ENCODE measurements around the gene TMEM106A. TPM values are rescaled to one million over a fixed set of nuclear protein-coding genes. Genes with fewer than 3 reads are reported as not detected.

Gene TMEM106A
- total and polyA plus RNA-seq, 2 of the 13 experiments (the other 11 are each of a cell fraction or from before 2014, with no cell fraction given): 16.9 to 35.9 TPM

DNA sequence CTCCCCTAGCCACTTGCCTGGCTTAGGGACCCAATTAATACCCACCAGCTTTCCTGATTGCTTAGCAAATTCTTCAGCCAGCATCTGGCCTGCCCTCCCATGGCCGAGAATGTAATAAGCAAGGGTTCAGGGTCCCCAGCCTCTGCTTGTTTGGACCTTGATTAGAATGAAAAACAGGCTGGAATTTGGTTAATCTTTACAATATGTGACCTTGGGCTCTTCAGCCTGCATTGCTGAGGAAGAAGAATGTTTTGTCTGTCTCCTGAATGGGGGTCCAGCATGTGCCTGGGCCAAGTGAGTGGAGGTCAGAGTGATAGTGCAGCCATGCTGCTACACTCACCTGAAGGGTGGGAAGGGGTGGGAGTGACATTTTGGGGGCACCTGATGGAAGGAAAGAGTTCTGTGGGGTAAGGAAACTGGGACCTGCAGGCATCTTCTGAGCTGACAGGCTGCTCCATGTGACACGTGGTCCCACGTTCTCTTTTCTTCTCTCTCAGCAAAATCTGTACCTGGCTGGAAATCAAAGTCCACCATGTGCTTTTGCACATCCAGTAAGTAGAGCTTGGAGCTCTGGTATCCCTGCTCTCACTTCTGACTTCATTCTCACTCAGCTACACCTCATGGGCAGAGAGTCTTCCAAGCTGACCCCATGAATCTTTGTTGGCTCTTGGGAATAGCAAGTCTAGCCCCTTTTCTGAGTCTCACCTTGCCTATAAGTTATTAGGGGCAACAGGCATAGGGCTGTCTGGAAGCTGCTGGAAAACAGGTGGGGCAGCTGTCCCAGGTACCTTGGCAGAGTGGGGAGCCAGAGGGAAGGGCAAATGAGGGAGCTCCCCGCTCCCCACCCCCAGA, 5.3 kb downstream of the TMEM106A start (continued):
- TF ChIP-seq, protein P1, sequence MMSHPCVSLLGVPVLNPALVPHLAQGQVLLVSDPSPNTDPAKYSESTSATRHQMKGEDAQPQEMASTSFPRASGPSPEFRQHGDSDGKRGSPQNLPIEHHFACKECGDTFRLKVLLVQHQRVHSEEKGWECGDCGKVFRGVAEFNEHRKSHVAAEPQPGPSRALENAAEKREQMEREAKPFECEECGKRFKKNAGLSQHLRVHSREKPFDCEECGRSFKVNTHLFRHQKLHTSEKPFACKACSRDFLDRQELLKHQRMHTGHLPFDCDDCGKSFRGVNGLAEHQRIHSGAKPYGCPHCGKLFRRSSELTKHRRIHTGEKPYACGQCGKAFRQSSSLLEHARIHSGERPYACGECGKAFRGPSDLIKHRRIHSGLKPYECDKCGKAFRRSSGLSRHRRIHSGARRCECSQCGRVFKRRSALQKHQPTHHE (CRISPR knock-in tag; IDR thresholded peaks at IDR 0.05; ENCODE audit: borderline replicate concordance): 0 out of 2 replicates have a peak, but pooled peaks have one; percentile 63
- TF ChIP-seq ZBTB7A (CRISPR knock-in tag; IDR thresholded peaks at IDR 0.05): peak; percentile 51
- TF ChIP-seq MED1 (CRISPR knock-in tag; IDR thresholded peaks at IDR 0.05): peak; percentile 92
- TF ChIP-seq ZNF530 (CRISPR knock-in tag; IDR thresholded peaks at IDR 0.05; ENCODE audit: low read depth): no peak
- TF ChIP-seq DMTF1 (CRISPR knock-in tag; IDR thresholded peaks at IDR 0.05): peak; percentile 61; the same call in 1 of the 2 replicates
- TF ChIP-seq SNAPC2 (CRISPR knock-in tag; IDR thresholded peaks at IDR 0.05): peak; percentile 36; the same call in 1 of the 2 replicates
- peak; percentile 94 for TF ChIP-seq GATAD2A (CRISPR knock-in tag; IDR thresholded peaks at IDR 0.05)
- no peak for TF ChIP-seq PLRG1 (conservative IDR thresholded peaks at IDR 0.05)
- TF ChIP-seq NFAT5 (CRISPR knock-in tag; IDR thresholded peaks at IDR 0.05): peak; percentile 80; the same call in 1 of the 2 replicates
- peak; percentile 70 for TF ChIP-seq NR2C2 (CRISPR knock-in tag; IDR thresholded peaks at IDR 0.05; ENCODE audit: borderline replicate concordance)
- peak; percentile 45 for TF ChIP-seq ZNF143 (CRISPR knock-in tag; IDR thresholded peaks at IDR 0.05)
- TF ChIP-seq ZNF3 (CRISPR knock-in tag; IDR thresholded peaks at IDR 0.05): peak; percentile 67
- TF ChIP-seq NFE2L1 (CRISPR knock-in tag; IDR thresholded peaks at IDR 0.05; ENCODE audit: borderline replicate concordance): no peak
- TF ChIP-seq NBN (conservative IDR thresholded peaks at IDR 0.05): no peak
- peak; percentile 76 for TF ChIP-seq RXRB (CRISPR knock-in tag; IDR thresholded peaks at IDR 0.05; ENCODE audit: borderline replicate concordance)
- peak; percentile 82 for TF ChIP-seq ZNF430 (CRISPR knock-in tag; IDR thresholded peaks at IDR 0.05)
- no peak; the same call in 1 of the 2 replicates for TF ChIP-seq RBAK (CRISPR knock-in tag; IDR thresholded peaks at IDR 0.05)

Measured in HepG2 (cell line).